GM10248 (cell line): ENCODE measurements around the gene PSMA1.
"Not testable (repeated sequence)": the region's sequence is repeated elsewhere in the genome, so short reads cannot be mapped to it uniquely, and the experiment has no call there.

Experiments used
- CTCF ChIA-PET: fragments of 300-600 bp; sonication (Branson Sonifier 250); formaldehyde crosslinking; extraction: SDS; loops from one replicate; lab custom pipeline; 2021; ENCODE audit warnings: antibody characterized with exemption; lab: Yijun Ruan, JAX
- POLR2A ChIA-PET: fragments of 350-650 bp; sonication (Branson Sonifier 250); formaldehyde crosslinking; extraction: SDS; loops from one replicate; lab custom pipeline; 2020; ENCODE audit warnings: antibody characterized with exemption; lab: Yijun Ruan, JAX
- DNase-seq: peaks from one replicate; pipeline ENCODE4 v3.0.0; 2012; ENCODE audit errors: extremely low spot score
- CTCF ChIP-seq: IDR thresholded peaks from 2 replicates; pipeline ENCODE4 v1.5.1; 2012; ENCODE audit warnings: mild to moderate bottlenecking, low read depth; ENCODE audit errors: extremely low read depth, missing control alignments, control extremely low read depth

Gene PSMA1

GRCh38 chr11:14519917-14520746, at the start of gene PSMA1:
TSS of gene PSMA1 (minus strand) at chr11:14520386. CDS start at chr11:14520299, 87 bp downstream.
- peak; percentile 90 for DNase-seq
- no peak for TF ChIP-seq CTCF
- ChIA-PET CTCF (interaction anchor here (0.9 to 2.3 kb wide), 10 partner anchors 10 to 388 kb away, joined by 3 to 14 read pairs (median 4); partner anchors contain the start of gene CYP2R1), POLR2A (interaction anchor here (0.8 to 1.0 kb wide), 2 partner anchors 20 to 386 kb away, joined by 3 to 4 read pairs; partner anchors contain the start of gene COPB1)

DNA sequence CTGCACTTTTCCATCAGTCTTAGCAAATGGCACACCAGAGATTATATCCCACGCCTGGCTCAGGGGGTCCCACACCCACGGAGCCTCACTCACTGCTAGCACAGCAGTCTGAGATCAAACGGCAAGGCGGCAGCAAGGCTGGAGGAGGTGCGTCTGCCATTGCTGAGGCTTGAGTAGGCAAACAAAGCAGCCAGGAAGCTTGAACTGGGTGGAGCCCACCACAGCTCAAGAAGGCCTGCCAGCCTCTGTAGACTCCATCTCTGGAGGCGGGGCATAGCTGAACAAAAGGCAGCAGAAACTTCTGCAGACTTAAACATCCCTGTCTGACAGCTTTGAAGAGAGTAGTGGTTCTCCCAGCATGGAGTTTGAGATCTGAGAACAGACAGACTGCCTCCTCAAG, 49.3 kb upstream of the PSMA1 start:
- POLR2A ChIA-PET, DNase-seq: not testable (repeated sequence)
- CTCF ChIA-PET = interaction anchor here (1.6 kb wide), 1 partner anchor 337 kb away, joined by 6 read pairs; no protein-coding TSS in a partner anchor

GRCh38 chr11:14567064-14567651, 47.0 kb upstream of the PSMA1 start:
- TF ChIP-seq CTCF = no peak
- ChIA-PET POLR2A (no interaction called here), CTCF (no interaction called here)
- no peak for DNase-seq

GRCh38 chr11:14566331-14567063, 46.3 kb upstream of the PSMA1 start:
- CTCF ChIA-PET = interaction anchor here (0.9 to 2.2 kb wide), 4 partner anchors 12 to 341 kb away, joined by 3 to 7 read pairs (median 4); no protein-coding TSS in a partner anchor
- POLR2A ChIA-PET = no interaction called here

GRCh38 chr11:14565845-14566244, 45.7 kb upstream of the PSMA1 start:
- CTCF ChIA-PET = interaction anchor here (0.9 to 2.2 kb wide), 5 partner anchors 13 to 342 kb away, joined by 3 to 7 read pairs (median 4); no protein-coding TSS in a partner anchor
- POLR2A ChIA-PET = no interaction called here
- DNase-seq = no peak
- TF ChIP-seq CTCF = no peak

More at GRCh38 chr11:14566331-14567063, 46.3 kb upstream of the PSMA1 start:
- DNase-seq = no peak
- no peak for TF ChIP-seq CTCF

- CTCF ChIA-PET = no interaction called here
- no peak for TF ChIP-seq CTCF
- POLR2A ChIA-PET = no interaction called here
- no peak for DNase-seq
Measured at GRCh38 chr11:14555818-14556217, 35.6 kb upstream of the PSMA1 start.
